ENCODE results near the gene OR8B4. TPM values are rescaled to one million over a fixed set of nuclear protein-coding genes. Genes with fewer than 3 reads are reported as not detected.

The OR8B4 gene, protein sequence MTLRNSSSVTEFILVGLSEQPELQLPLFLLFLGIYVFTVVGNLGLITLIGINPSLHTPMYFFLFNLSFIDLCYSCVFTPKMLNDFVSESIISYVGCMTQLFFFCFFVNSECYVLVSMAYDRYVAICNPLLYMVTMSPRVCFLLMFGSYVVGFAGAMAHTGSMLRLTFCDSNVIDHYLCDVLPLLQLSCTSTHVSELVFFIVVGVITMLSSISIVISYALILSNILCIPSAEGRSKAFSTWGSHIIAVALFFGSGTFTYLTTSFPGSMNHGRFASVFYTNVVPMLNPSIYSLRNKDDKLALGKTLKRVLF
- not detected in 2 replicates for total RNA-seq (2021)
- Bru-seq, nascent RNA, result not detected
- BruChase-seq, experiment 1, labeled RNA remaining after a 2-hour chase, result not detected
- not detected for BruChase-seq, experiment 2, labeled RNA remaining after a 6-hour chase
- long read RNA-seq, result 0 reads

DNA sequence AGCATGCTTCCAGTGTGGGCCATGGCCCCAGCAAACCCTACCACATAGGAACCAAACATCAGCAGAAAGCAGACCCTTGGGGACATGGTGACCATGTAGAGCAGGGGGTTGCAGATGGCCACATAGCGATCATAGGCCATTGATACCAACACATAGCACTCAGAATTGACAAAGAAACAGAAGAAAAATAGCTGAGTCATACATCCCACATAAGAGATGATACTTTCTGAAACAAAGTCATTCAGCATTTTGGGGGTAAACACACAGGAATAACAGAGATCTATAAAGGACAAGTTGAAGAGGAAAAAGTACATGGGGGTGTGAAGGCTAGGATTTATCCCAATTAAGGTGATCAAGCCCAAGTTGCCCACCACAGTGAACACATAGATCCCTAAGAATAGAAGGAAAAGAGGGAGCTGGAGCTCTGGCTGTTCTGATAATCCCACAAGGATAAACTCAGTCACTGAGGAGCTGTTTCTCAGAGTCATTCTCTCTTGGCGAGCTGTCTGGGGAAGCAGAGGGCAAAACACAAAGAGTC is at the start of gene OR8B4:
OR8B4 (minus strand) TSS at position 488 of the 538 bp plus-strand sequence; CDS start at position 488, 0 bp downstream.
- no peak within 1 kb of the TSS for H2AFZ ChIP-seq
- H4K20me1 ChIP-seq (ENCODE audit: insufficient read depth), result no peaks in the 10 kb centered on the region
- no peaks in the 10 kb centered on the region for H3K79me2 ChIP-seq (ENCODE audit: low read depth)
- H3K4me3 ChIP-seq, result no peak within 1 kb of the TSS
- TF ChIP-seq, protein P1, sequence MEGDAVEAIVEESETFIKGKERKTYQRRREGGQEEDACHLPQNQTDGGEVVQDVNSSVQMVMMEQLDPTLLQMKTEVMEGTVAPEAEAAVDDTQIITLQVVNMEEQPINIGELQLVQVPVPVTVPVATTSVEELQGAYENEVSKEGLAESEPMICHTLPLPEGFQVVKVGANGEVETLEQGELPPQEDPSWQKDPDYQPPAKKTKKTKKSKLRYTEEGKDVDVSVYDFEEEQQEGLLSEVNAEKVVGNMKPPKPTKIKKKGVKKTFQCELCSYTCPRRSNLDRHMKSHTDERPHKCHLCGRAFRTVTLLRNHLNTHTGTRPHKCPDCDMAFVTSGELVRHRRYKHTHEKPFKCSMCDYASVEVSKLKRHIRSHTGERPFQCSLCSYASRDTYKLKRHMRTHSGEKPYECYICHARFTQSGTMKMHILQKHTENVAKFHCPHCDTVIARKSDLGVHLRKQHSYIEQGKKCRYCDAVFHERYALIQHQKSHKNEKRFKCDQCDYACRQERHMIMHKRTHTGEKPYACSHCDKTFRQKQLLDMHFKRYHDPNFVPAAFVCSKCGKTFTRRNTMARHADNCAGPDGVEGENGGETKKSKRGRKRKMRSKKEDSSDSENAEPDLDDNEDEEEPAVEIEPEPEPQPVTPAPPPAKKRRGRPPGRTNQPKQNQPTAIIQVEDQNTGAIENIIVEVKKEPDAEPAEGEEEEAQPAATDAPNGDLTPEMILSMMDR (conservative IDR thresholded peaks at IDR 0.05), result no peak
- no peak for TF ChIP-seq EZH2 (IDR thresholded peaks at IDR 0.05; ENCODE audit: low read depth)
- ChIA-PET CTCF (no interaction called here), POLR2A (ENCODE audit: unreplicated experiment) (no interaction called here)
- no peaks in the 10 kb centered on the region for H3K4me1 ChIP-seq (replicated peaks; ENCODE audit: insufficient read depth)
- no peaks in the 10 kb centered on the region for H3K36me3 ChIP-seq (ENCODE audit: low read depth)
- DNase-seq, result no peak
- no peak within 1 kb of the TSS for H3K27ac ChIP-seq
- H3K27me3 ChIP-seq (ENCODE audit: insufficient read depth, low read depth), result peaks cover 7% of the 10 kb centered on the region; the same call in 1 of the 2 replicates
- BruUV-seq (replicated peaks), result no TSS peak
- H3F3A ChIP-seq (ENCODE audit: insufficient read depth, low read depth), result no peaks in the 10 kb centered on the region
- H3K9me3 ChIP-seq (ENCODE audit: insufficient read depth, low read depth), result no peaks in the 10 kb centered on the region
- no peak within 1 kb of the TSS for H3K4me2 ChIP-seq
- H3K9me2 ChIP-seq (ENCODE audit: insufficient read depth), result no peaks in the 10 kb centered on the region
- intact Hi-C loops (cut with micrococcal nuclease; ENCODE audit: unreplicated experiment), result no loop called here

DNA sequence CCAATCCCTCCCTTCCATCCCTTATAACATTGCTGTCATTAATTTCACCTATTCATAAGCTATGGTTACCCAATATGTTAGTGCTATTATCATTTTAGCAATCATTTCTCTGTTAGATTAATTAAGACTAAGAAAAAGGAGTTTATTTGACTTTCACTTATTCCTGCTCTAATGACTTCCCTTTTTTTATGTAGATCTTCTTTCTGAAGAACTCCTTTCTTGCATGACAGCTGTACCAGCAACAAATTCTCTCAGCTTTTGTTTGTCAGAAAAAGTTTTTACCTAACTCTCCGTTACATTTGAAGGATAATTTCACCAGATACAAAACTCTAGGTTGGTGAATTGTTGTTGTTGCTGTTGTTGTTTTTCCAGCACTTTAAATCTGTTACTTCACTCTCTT is 49.4 kb upstream of the OR8B4 start:
- TF ChIP-seq, protein P1 (conservative IDR thresholded peaks at IDR 0.05), result no peak
- TF ChIP-seq EZH2 (IDR thresholded peaks at IDR 0.05; ENCODE audit: low read depth), result no peak
- H3K36me3 ChIP-seq (ENCODE audit: low read depth), result no peaks in the 10 kb centered on the region
- DNase-seq, result no peak
- no peaks in the 10 kb centered on the region for H3F3A ChIP-seq (ENCODE audit: insufficient read depth, low read depth)
- no peak overlapping the region for H3K4me2 ChIP-seq
- no peak overlapping the region for H3K4me3 ChIP-seq
- POLR2A ChIA-PET (ENCODE audit: unreplicated experiment), result no interaction called here
- H3K27me3 ChIP-seq (ENCODE audit: insufficient read depth, low read depth), result peaks cover 7% of the 10 kb centered on the region; the same call in 1 of the 2 replicates
- H4K20me1 ChIP-seq (ENCODE audit: insufficient read depth), result no peaks in the 10 kb centered on the region
- H2AFZ ChIP-seq, result no peak overlapping the region
- no peaks in the 10 kb centered on the region for H3K79me2 ChIP-seq (ENCODE audit: low read depth)
- H3K4me1 ChIP-seq (replicated peaks; ENCODE audit: insufficient read depth), result no peaks in the 10 kb centered on the region
- H3K9me3 ChIP-seq (ENCODE audit: insufficient read depth, low read depth), result no peaks in the 10 kb centered on the region
- intact Hi-C loops (cut with micrococcal nuclease; ENCODE audit: unreplicated experiment), result no loop called here
- no peaks in the 10 kb centered on the region for H3K9me2 ChIP-seq (ENCODE audit: insufficient read depth)
- no peak overlapping the region for H3K27ac ChIP-seq
- CTCF ChIA-PET, result no interaction called here
- BruUV-seq (replicated peaks), result no TSS peak

DNA sequence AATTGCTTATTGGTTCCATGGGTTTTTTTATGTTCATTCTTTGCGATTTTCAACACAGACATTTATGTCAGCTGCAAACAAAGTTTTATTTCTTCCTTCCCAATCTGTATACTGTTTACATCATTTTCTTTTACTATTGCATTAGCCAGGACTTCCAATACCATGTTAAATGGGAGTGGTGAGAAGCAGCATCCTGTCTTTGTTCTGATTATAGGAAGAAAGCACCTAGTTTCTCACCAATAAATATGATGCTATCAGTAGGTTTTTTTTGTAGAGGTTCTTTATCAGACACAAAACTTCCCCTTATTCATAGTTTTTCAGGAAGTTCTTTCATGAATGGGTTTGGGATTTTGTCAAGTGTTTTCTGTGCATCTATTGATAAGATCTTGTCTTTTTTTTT is 48.8 kb upstream of the OR8B4 start:
- no peak overlapping the region for H2AFZ ChIP-seq
- H3K9me3 ChIP-seq (ENCODE audit: insufficient read depth, low read depth), result no peaks in the 10 kb centered on the region
- H3K4me3 ChIP-seq, result no peak overlapping the region
- no peaks in the 10 kb centered on the region for H3K9me2 ChIP-seq (ENCODE audit: insufficient read depth)
- DNase-seq, result no peak
- peaks cover 7% of the 10 kb centered on the region; the same call in 1 of the 2 replicates for H3K27me3 ChIP-seq (ENCODE audit: insufficient read depth, low read depth)
- BruUV-seq (replicated peaks), result no TSS peak
- no peaks in the 10 kb centered on the region for H3F3A ChIP-seq (ENCODE audit: insufficient read depth, low read depth)
- CTCF ChIA-PET, result no interaction called here
- no peaks in the 10 kb centered on the region for H3K79me2 ChIP-seq (ENCODE audit: low read depth)
- no peaks in the 10 kb centered on the region for H4K20me1 ChIP-seq (ENCODE audit: insufficient read depth)
- no peak overlapping the region for H3K27ac ChIP-seq
- no peak overlapping the region for H3K4me2 ChIP-seq
- no peaks in the 10 kb centered on the region for H3K36me3 ChIP-seq (ENCODE audit: low read depth)
- TF ChIP-seq EZH2 (IDR thresholded peaks at IDR 0.05; ENCODE audit: low read depth), result no peak
- TF ChIP-seq, protein P1 (conservative IDR thresholded peaks at IDR 0.05), result no peak
- intact Hi-C loops (cut with micrococcal nuclease; ENCODE audit: unreplicated experiment), result no loop called here
- H3K4me1 ChIP-seq (replicated peaks; ENCODE audit: insufficient read depth), result no peaks in the 10 kb centered on the region
- POLR2A ChIA-PET (ENCODE audit: unreplicated experiment), result no interaction called here
